ENCODE measurements around the gene ATP6V1C2. TPM values are rescaled to one million over a fixed set of nuclear protein-coding genes. Genes with fewer than 3 reads are reported as not detected.

Gene ATP6V1C2
- total RNA-seq, 2 donors from 2014 or later = 5.3 TPM; not detected in 1

DNA sequence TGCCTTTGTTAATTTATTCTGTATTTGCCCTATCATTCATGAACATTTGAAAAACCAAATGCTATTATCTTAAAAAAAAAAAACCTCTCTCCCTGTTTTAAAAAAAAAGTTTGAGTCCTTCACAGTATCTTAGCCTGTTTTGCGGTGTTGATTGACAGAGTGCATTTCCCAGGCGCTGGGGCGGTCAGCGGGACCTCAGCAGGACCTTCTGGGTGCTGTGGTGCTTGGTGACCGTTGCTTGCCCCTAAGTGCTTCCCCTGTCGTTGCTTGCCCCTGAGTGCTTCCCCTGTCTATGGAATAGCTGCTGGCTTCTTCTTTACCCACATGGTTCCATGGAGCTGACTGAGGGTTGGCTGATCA lies 12.1 kb downstream of the ATP6V1C2 start:
- no peak overlapping the region for H3K4me3 ChIP-seq
- H3K4me1 ChIP-seq (ENCODE audit: control insufficient read depth in 1 of 2, low read depth in 2 of 2) = no peaks in the 10 kb centered on the region
- no peak for ATAC-seq (ENCODE audit: insufficient number of reproducible peaks, low FRiP score, low read depth)
- H3K27ac ChIP-seq = no peak overlapping the region
- no peak for DNase-seq (ENCODE audit: low spot score)
- no peaks in the 10 kb centered on the region for H3K36me3 ChIP-seq
- no peaks in the 10 kb centered on the region for H3K9me3 ChIP-seq
- no peaks in the 10 kb centered on the region for H3K27me3 ChIP-seq (replicated peaks; ENCODE audit: insufficient read depth)
- TF ChIP-seq, protein P1, sequence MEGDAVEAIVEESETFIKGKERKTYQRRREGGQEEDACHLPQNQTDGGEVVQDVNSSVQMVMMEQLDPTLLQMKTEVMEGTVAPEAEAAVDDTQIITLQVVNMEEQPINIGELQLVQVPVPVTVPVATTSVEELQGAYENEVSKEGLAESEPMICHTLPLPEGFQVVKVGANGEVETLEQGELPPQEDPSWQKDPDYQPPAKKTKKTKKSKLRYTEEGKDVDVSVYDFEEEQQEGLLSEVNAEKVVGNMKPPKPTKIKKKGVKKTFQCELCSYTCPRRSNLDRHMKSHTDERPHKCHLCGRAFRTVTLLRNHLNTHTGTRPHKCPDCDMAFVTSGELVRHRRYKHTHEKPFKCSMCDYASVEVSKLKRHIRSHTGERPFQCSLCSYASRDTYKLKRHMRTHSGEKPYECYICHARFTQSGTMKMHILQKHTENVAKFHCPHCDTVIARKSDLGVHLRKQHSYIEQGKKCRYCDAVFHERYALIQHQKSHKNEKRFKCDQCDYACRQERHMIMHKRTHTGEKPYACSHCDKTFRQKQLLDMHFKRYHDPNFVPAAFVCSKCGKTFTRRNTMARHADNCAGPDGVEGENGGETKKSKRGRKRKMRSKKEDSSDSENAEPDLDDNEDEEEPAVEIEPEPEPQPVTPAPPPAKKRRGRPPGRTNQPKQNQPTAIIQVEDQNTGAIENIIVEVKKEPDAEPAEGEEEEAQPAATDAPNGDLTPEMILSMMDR (IDR thresholded peaks at IDR 0.05) = no peak

DNA sequence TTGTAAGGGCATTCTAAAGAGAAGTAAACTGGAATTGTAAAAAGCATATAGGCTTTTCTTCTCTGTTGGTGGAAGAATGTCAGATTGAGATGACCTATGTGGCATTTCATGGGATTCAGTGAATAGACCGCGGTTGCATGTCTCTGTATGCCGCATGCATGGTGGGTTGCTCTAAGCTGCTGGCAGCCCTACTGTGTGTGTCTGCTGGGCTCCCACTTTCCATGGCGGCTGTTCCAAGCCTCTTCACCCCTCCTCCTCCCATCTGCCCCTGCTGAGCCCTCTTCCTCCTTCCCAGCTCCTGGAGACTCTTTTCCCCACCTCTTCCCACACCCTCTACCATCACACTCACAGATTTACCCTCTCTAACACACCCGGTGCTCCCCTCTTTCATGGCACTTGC lies 12.6 kb downstream of the ATP6V1C2 start:
- Histone ChIP-seq H3K36me3 (no peaks in the 10 kb centered on the region), H3K9me3 (no peaks in the 10 kb centered on the region), H3K4me1 (ENCODE audit: control insufficient read depth in 1 of 2, low read depth in 2 of 2) (no peaks in the 10 kb centered on the region), H3K27me3 (replicated peaks; ENCODE audit: insufficient read depth) (no peaks in the 10 kb centered on the region), H3K4me3 (no peak overlapping the region), H3K27ac (no peak overlapping the region)
- ATAC-seq (ENCODE audit: insufficient number of reproducible peaks, low FRiP score, low read depth) = no peak
- TF ChIP-seq, protein P1 (IDR thresholded peaks at IDR 0.05) = no peak
- no peak for DNase-seq (ENCODE audit: low spot score)

DNA sequence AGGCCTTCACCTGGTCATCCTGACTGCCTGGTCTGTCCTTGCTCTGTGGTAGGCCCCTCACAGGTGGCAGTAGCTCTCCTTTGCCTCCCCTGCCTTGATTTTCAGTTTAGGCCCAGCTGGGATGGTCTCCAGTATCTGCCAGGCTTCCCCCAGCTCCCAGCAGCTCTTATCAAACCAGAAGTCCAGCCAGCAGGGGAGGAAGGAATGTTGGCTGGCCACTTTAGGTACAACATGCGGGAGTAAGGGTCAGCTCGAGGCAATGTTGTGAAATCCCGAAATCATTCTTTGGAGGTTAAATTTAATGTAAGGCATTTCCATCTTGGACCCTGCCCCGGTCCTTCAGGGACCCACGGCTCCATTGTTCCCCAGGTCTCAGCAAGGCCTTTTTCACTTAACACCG lies 16.8 kb downstream of the ATP6V1C2 start:
- TF ChIP-seq, protein P1 (IDR thresholded peaks at IDR 0.05) = no peak
- Histone ChIP-seq H3K9me3 (no peaks in the 10 kb centered on the region), H3K27me3 (replicated peaks; ENCODE audit: insufficient read depth) (no peaks in the 10 kb centered on the region), H3K4me1 (ENCODE audit: control insufficient read depth in 1 of 2, low read depth in 2 of 2) (no peaks in the 10 kb centered on the region), H3K36me3 (no peaks in the 10 kb centered on the region), H3K4me3 (no peak overlapping the region), H3K27ac (no peak overlapping the region)
- DNase-seq (ENCODE audit: low spot score) = no peak
- no peak for ATAC-seq (ENCODE audit: insufficient number of reproducible peaks, low FRiP score, low read depth)

DNA sequence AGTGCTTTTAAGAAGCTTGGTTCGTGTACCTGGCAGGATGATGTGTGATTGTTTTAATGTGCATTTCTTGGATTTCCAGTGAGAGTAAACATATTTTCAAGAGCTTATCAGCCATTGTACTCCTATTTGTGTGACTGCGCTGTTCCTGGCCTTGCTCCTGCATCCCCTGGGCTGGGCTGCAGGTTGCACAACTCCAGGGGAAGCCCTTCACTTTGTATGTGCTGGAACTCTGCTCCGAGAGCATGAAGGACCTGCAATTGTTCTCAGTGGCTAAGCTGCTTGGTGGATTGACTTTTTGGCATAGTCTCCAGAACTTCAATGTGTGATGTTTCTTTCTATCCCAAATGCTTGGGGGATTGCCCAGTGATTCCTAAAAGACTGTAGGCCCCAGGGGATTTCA lies 18.8 kb downstream of the ATP6V1C2 start:
- H3K9me3 ChIP-seq = no peaks in the 10 kb centered on the region
- TF ChIP-seq, protein P1 (IDR thresholded peaks at IDR 0.05) = no peak
- H3K27ac ChIP-seq = no peak overlapping the region
- DNase-seq (ENCODE audit: low spot score) (no peak), ATAC-seq (ENCODE audit: insufficient number of reproducible peaks, low FRiP score, low read depth) (no peak)
- no peaks in the 10 kb centered on the region for H3K27me3 ChIP-seq (replicated peaks; ENCODE audit: insufficient read depth)
- H3K36me3 ChIP-seq = no peaks in the 10 kb centered on the region
- H3K4me3 ChIP-seq = no peak overlapping the region
- H3K4me1 ChIP-seq (ENCODE audit: control insufficient read depth in 1 of 2, low read depth in 2 of 2) = no peaks in the 10 kb centered on the region

DNA sequence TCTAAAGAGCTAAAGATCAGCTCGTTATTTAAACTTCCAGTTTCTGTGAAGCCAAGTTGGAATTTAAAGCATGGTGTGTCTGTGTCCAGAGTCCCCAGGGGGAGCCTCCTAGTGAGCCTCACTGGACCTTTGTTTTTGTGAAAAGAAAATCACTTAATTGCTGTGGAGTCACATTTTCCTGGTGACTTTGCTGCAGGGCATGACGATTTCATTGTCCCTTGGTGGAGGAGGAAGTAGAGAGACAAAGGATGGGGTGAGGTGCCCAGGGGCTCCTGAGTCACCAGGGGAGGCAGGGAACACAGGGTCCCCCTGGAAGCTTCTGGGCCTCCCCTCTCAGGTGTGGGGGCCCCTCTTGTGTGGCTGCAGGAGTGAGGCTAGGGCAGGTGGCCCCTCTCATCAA lies 19.7 kb downstream of the ATP6V1C2 start:
- H3K27me3 ChIP-seq (replicated peaks; ENCODE audit: insufficient read depth) = no peaks in the 10 kb centered on the region
- ATAC-seq (ENCODE audit: insufficient number of reproducible peaks, low FRiP score, low read depth) (no peak), DNase-seq (ENCODE audit: low spot score) (no peak)
- no peaks in the 10 kb centered on the region for H3K9me3 ChIP-seq
- H3K4me3 ChIP-seq = no peak overlapping the region
- H3K4me1 ChIP-seq (ENCODE audit: control insufficient read depth in 1 of 2, low read depth in 2 of 2) = no peaks in the 10 kb centered on the region
- no peak overlapping the region for H3K27ac ChIP-seq
- TF ChIP-seq, protein P1 (IDR thresholded peaks at IDR 0.05) = no peak
- no peaks in the 10 kb centered on the region for H3K36me3 ChIP-seq
